ENCODE data around the gene CAMTA1.

DNA sequence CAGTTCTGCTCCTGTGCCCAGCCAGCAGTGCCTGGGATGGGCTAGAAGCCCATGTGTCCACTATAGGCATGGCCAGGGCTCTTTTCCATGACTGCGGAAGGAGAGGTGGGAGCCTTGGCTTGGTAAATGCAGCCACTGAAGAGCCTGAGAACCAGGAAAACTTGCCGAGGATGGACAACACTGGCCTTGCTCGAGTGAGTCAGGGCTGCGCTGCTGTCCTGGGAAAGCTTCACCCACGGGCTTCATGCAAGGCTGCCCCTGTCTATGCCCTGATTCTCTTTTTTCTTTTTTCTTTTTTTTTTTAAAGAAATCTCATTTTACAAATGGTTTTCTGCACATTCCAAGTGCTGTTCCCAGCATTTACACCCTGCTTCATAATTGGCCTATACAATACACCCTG, 156.5 kb downstream of the CAMTA1 start:
- TF ChIP-seq, protein P1, sequence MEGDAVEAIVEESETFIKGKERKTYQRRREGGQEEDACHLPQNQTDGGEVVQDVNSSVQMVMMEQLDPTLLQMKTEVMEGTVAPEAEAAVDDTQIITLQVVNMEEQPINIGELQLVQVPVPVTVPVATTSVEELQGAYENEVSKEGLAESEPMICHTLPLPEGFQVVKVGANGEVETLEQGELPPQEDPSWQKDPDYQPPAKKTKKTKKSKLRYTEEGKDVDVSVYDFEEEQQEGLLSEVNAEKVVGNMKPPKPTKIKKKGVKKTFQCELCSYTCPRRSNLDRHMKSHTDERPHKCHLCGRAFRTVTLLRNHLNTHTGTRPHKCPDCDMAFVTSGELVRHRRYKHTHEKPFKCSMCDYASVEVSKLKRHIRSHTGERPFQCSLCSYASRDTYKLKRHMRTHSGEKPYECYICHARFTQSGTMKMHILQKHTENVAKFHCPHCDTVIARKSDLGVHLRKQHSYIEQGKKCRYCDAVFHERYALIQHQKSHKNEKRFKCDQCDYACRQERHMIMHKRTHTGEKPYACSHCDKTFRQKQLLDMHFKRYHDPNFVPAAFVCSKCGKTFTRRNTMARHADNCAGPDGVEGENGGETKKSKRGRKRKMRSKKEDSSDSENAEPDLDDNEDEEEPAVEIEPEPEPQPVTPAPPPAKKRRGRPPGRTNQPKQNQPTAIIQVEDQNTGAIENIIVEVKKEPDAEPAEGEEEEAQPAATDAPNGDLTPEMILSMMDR (IDR thresholded peaks at IDR 0.05), result no peak
- TF ChIP-seq POLR2A (IDR thresholded peaks at IDR 0.05), result no peak
- no peak for TF ChIP-seq EP300 (IDR thresholded peaks at IDR 0.05)
